Right renal cortex interstitium (tissue), 3 donors: ENCODE results near the gene ZNF488. TPM values are rescaled to one million over a fixed set of nuclear protein-coding genes. Genes with fewer than 3 reads are reported as not detected.
"Not testable (repeated sequence)": the region's sequence is repeated elsewhere in the genome, so short reads cannot be mapped to it uniquely, and the experiment has no call there.

Source experiments
- DNase-seq, 3 donors: peaks; one replicate each; pipeline ENCODE4 v3.0.0-alpha.2; 2013; ENCODE audit warnings: low read depth in 3 of 3, low spot score in 2 of 3
- polyA plus RNA-seq, 3 donors: library from polyadenylated mRNA; unstranded; fragments of 120-200 nt; gene quantifications; one replicate each; pipeline ENCODE4 v1.2.1, GENCODE V29; 2013; ENCODE audit not compliant: insufficient read length in 3 of 3

Gene ZNF488
- 1 to 10 TPM; 5.9 to 6.6 (median 6.4) TPM for polyA plus RNA-seq

DNA sequence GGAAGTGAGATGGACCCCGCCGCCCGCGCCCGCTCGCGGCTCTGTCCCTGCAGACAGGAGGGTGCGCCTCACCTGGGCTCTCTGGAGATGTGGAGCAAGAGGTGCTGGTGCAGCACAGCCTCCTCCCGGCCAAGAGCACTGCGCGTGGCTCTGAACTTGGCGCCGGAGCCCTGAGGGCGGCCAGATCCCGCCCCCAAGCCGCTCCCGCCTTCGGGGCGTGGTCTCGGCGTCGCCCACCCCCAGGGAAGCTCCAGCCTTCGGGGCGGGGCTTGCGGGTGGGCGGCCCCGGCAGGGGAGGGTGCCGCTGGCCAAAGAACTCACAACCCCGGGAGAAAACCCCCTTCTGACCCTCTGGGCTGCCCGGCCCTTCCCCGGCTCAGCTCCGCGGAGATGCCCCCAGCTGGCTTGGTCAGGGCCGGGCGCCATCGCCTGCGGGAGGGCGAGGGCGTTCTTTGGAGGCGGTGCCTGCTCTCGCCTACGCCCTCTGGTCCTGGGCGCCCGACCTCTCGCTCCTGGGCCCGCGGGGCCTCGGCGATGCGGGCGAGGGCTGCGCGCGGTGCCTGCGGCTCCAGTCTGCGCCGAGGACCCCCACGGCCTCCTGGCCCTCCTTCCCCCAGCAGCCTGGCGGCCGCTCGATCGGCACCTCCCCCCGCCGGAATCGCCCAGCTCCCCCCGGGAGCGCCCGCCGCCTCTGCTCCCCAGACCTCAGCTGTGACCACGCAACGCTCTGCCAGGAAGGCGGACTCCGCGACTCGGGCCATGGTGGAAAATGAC lies at the start of gene ZNF488:
Gene ZNF488, minus strand, starts transcription at position 146 of the 774 bp plus-strand sequence. CDS start 15,464 bp downstream, outside the sequence.
- DNase-seq = peak; percentile 57 to 73 (median 62)

- no peak for DNase-seq
These were observed 41.8 kb upstream of the ZNF488 start for GRCh38 chr10:47425813-47426419.

- DNase-seq = no peak
These were observed 40.1 kb upstream of the ZNF488 start for GRCh38 chr10:47424231-47424630.

GRCh38 chr10:47423476-47423875 lies 39.4 kb upstream of the ZNF488 start:
- DNase-seq = no peak

DNA sequence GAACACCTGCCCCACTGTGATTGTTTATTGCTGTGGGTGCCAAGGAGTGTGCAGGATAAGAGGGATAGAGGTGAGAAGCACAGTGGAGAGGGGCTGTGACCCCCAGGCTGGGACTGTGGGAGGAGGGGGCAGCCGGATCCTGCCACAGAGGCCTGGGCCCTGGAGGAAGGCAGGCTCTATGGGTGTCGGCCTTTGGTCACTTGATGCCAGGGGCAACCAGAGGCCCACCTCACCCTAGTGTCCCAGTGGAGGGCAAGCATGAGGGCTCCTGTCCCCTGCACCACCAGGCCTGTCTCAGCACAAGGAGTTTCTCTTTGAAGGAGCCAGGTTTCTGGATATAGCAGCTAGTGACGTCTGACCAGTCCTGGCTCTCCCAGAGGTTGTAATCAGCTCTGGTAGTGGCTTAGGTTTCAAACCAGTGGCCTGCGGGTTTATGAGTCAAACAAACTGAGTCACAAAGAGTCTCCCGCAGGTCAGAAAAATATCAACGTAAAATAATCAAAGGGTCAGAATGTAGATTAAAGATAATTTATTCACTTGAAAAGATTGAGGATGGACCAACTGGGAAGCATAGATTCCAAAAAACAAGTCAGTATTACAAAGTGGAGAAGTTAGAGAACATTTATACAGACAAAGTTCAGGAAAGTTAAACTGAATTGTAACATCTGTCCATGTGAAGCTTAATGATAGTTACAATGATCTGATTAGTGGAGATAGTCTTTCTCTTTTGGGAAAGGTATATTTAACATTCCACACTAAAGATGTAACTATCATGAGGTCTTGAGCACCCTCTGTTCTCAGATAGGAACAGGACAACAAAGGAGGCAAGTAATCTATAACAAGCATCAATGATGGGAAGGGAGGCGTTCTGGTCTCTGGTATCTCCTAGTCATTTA lies 37.2 kb upstream of the ZNF488 start:
- no peak for DNase-seq

- no peak for DNase-seq
These were observed 36.4 kb upstream of the ZNF488 start for GRCh38 chr10:47420305-47421056.

DNA sequence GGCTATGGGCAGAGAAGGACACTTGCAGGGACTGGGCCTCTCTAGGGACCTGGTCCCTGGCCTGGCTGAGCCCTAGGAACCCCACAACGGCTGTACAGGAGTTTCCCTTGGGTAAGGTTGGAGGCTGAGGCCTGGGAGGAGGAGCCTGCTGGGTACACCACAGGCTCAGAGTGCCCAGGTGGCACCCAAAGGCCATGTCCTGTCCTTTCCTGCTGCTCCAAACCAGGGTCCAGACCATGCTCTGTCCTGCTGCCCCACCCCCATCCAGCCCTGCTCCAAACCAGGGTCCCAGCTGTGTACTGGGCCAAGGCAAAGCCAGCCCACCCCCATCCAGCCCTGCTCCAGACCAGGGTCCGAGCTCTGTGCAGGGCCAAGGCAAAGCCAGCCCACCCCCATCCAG lies 35.3 kb upstream of the ZNF488 start:
- no peak for DNase-seq

GRCh38 chr10:47418966-47419365 lies 34.9 kb upstream of the ZNF488 start:
- DNase-seq = no peak

- DNase-seq = no peak
These were observed 34.2 kb upstream of the ZNF488 start for GRCh38 chr10:47418321-47418720.

DNA sequence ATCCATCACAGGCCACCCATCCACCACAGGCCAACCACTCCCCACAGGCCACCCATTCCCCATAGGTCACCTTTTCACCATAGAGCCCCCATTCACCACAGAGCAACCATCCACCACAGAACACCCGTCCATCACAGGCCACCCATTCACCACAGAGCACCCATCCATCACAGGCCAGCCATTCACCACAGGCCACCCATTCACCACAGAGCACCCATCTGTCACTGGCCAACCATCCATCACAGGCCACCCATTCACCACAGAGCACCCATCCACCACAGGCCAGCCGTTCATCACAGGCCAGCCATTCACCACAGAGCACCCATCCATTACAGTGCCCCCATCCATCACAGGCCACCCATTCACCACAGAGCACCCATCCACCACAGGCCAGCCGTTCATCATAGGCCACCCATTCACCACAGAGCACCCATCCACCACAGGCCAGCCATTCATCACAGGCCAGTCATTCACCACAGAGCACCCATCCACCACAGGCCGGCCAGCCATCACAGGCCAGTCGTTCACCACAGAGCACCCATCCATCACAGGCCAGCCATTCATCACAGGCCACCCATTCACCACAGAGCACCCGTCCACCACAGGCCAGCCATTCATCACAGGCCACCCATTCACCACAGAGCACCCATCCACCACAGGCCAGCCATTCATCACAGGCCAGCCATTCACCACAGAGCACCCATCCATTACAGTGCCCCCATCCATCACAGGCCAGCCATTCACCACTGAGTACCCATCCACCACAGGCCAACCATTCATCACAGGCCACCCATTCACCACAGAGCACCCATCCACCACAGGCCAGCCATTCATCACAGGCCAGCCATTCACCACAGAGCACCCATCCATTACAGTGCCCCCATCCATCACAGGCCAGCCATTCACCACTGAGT lies 32.5 kb upstream of the ZNF488 start:
- DNase-seq = not testable (repeated sequence)

DNA sequence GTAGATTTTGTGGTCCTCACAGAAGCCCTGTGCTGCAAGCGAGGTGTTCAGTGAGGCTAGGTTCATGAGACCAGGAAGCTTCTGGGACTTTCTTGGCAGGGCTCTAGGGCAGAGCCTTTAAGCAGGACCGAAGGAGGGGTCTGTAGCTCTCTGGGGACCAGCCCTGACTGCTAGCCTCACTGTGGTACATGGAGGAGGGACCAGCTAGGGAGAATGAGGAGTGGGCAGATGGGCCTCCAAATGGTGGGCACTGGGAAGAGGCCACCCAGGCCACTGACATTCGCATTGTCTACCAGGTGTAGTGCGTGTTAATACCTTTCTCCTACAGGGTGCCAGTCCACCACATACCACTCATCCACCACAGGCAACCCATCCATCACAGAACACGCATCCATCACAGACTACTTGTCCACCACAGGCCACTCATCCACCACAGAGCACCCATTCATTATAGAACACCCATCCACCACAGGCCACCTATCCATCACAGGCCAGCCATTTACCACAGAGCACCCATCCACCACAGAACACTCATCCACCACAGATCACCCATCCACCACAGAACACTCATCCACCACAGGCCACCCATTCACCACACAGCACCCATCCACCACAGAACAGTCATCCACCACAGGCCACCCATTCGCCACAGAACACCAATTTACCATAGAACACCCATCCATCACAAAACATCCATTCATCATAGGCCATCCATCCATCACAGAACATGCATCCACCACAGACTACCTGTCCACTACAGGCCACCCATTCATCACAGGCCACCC lies 31.6 kb upstream of the ZNF488 start:
- DNase-seq = no peak

DNA sequence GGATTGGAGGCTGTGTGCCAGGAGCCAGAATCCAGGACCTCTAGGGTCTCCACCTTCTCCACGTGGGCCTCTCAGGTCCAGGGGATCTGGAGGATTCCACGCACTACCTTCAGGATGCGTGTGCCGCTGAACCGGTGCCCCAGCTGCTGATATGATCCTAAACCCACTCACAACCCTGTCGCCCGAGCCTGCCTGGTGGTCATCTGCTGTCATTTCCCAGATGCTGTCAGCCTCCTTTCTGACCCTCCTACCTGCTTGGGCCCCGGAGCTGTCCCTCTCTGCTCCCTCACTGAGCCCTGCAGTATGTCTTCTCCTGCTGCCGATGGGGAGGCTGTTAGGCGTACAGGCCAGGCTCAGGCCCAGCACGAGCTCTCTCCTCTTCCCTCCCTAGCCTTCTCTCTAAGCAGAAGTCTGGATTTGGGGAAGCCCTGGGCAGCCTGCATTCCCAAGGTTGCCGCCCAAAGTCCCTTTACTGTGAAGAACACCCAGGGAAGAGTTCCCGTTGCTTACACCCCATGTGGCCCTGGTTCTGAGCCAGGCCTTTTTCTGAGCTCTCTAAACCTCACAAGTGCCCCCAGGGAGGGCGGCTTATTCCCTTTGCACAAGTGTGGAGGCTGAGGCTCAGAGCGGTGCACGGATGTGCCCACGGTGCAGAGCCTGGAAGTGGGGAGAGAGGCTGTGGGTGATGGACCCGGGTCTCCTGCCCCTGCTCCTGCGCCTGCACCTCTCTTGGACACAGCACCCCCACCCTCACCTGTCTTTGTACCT lies 30.8 kb upstream of the ZNF488 start:
- DNase-seq = no peak

DNA sequence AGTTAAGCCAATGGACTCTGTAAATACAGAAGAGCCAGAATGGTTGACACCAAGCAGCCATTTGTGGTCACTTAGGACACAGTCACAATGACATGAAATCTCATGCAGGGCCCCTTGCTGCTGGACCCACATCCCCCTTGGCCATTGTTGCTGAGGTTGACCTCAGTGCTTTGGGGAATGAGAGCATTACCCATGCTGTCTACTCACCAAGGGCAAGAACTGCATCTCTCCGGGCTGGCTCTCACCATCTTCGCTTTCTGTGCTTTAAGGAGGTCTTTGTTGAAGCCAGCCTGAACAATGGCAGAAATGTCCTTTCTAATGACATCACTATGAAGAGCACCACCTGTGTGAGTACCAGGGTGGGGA lies 30.1 kb upstream of the ZNF488 start:
- no peak for DNase-seq

DNA sequence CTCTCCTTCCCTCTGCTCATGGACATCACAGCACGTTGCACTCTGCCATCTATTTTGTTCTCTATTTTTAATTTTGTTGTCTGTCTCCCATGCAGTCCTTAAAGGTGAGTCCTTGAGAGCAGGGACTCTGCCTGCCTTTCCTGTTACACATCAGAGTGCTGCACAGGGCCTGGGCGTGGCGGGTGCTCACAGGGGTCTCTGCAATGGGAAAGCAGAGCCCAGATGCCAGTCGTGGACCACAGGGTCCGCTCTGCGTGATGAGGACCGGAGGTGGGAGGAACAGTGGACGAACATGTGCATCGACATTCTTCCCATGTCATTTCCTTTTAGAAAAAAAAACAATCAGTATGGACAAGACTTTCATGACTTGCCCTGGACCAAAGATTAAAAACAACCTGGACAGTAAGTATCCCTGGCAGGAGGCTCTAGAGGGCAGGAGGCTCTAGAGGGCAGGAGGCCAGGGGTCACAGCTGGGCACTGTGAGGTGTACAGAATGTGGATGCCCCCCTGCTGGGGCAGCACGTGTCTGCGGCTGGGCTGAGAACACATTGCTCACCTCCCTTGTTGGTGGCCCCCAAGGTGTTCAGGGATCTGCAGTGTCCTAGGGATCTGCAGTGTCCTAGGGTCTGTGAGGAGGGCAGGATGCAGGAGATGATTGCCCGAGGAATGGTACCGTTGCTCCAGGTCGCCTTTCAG lies 29.6 kb upstream of the ZNF488 start:
- DNase-seq = no peak

- no peak for DNase-seq
These were observed 28.8 kb upstream of the ZNF488 start for GRCh38 chr10:47412869-47413268.

DNA sequence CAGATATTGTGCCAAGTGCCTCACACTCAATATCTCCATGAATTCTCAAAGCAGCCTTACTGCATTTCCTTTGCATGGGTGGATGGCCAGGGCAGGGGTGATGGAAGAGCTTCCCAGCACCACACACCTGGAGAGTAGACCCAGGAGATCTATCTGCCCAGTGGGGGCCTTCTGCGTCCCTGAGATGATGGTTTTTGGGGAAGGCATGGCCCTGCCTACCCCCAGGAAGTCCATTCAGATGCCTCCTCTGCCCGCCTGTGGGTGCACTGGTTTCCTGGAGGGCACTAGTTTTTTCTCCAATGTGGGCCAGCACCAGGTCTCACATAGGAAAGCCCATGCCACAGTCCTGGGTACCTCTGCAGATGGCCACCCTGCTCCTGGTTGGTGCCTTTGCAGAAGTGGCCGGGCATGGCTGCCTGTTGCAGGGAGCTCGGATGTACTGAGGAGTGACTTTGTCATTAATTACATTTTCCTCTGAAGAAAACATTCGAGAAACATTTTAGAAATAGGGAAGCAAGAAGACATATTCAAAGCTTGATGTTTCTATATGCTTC lies 28.2 kb upstream of the ZNF488 start:
- no peak for DNase-seq

GRCh38 chr10:47410862-47411261 lies 26.8 kb upstream of the ZNF488 start:
- no peak for DNase-seq
